HepG2 (cell line): Measurements from ENCODE around the gene ARL17B. TPM values are rescaled to one million over a fixed set of nuclear protein-coding genes. Genes with fewer than 3 reads are reported as not detected.
"Not testable (repeated sequence)": the region's sequence is repeated elsewhere in the genome, so short reads cannot be mapped to it uniquely, and the experiment has no call there.

ENCODE experiments used
- ATAC-seq: fragments of 200-7000 bp; cut with Tn5 transposase; 3 replicates; pipeline ENCODE4 v1.9.1; 2020; ENCODE audit warnings: mild to moderate bottlenecking, moderate library complexity
- BruUV-seq: library from RNA; stranded (reverse); fragments of 400-500 nt; replicated peaks from 2 replicates; lab custom pipeline; 2021; lab: Mats Ljungman, UMichigan
- CTCF ChIA-PET: fragments of 300-600 bp; formaldehyde crosslinking; extraction: SDS; loops from one replicate; lab custom pipeline; 2021; ENCODE audit warnings: low total read pairs, inconsistent platforms, low intra/inter-chr PET ratio; lab: Yijun Ruan, JAX
- POLR2A ChIA-PET: fragments of 350-600 bp; sonication (Branson Sonifier 250); formaldehyde crosslinking; loops from one replicate; lab custom pipeline; 2020; ENCODE audit warnings: antibody characterized with exemption, inconsistent platforms; lab: Yijun Ruan, JAX
- DNase-seq: peaks from one replicate; pipeline ENCODE4 v3.0.0-alpha.2; 2015; ENCODE audit warnings: low spot score
- FAIRE-seq: peaks from 3 replicates; lab custom pipeline; 2011; peaks lifted over from hg19 to GRCh38; lab: Jason Lieb, UNC
- H2AFZ ChIP-seq: one replicate; pipeline ENCODE4 v1.6.1; 2011; ENCODE audit warnings: low read length, inconsistent platforms
- H3K27ac ChIP-seq: fragments of 300-600 bp; 3 replicates; pipeline ENCODE4 v1.8.0; 2011; ENCODE audit warnings: mixed run types, mild to moderate bottlenecking, mixed read lengths, low read length, inconsistent platforms; ENCODE audit not compliant: insufficient read depth; ENCODE audit errors: extremely low read length
- H3K27me3 ChIP-seq, 2 experiments: fragments of 200-600 bp in 1 of 2; 2 replicates in 1 of 2; 3 replicates in 1 of 2; pipeline versions ENCODE4 v1.6.0 to v1.8.0; 2011; ENCODE audit warnings: low read length in 2 of 2, mild to moderate bottlenecking in 2 of 2, moderate library complexity in 2 of 2, inconsistent platforms in 1 of 2; ENCODE audit not compliant: insufficient read depth in 2 of 2, control insufficient read depth in 1 of 2
- H3K36me3 ChIP-seq, 2 experiments: fragments of 200-600 bp in 1 of 2; replicated peaks in 1 of 2; 2 replicates in 1 of 2; 3 replicates in 1 of 2; pipeline versions ENCODE4 v1.5.1 to v1.8.0; 2011; ENCODE audit warnings: low read length in 2 of 2, inconsistent platforms in 1 of 2; ENCODE audit not compliant: insufficient read depth in 2 of 2, control insufficient read depth in 1 of 2
- H3K4me1 ChIP-seq: 2 replicates; pipeline ENCODE4 v1.5.1; 2012; ENCODE audit warnings: low read length, inconsistent platforms; ENCODE audit not compliant: insufficient read depth
- H3K4me2 ChIP-seq: 2 replicates; pipeline ENCODE4 v1.6.0; 2011; ENCODE audit warnings: low read depth, low read length, inconsistent platforms
- H3K4me3 ChIP-seq, 3 experiments: fragments of 200-600 bp in 1 of 3; sonication (generic), shearing (Covaris generic) in 1 of 3; replicated peaks in 1 of 3; 2 replicates each; pipeline ENCODE4 v1.5.1; 2011 to 2016; ENCODE audit warnings: low read length in 3 of 3, inconsistent platforms in 2 of 3, low read depth in 2 of 3, mild to moderate bottlenecking in 2 of 3, control low read depth in 1 of 3, mixed read lengths in 1 of 3; ENCODE audit not compliant: insufficient read depth in 1 of 3
- H3K79me2 ChIP-seq: one replicate; pipeline ENCODE4 v1.6.1; 2011; ENCODE audit warnings: low read length, inconsistent platforms; ENCODE audit not compliant: insufficient read depth
- H3K9ac ChIP-seq: 2 replicates; pipeline ENCODE4 v1.6.0; 2011; ENCODE audit warnings: mild to moderate bottlenecking, low read depth, low read length, inconsistent platforms; ENCODE audit not compliant: insufficient read depth
- H3K9me3 ChIP-seq: 2 replicates; pipeline ENCODE4 v1.5.1; 2012; ENCODE audit warnings: mild to moderate bottlenecking, low read length
- H4K20me1 ChIP-seq: 2 replicates; pipeline ENCODE4 v1.6.0; 2011; ENCODE audit warnings: inconsistent platforms, mild to moderate bottlenecking, low read length, moderate library complexity; ENCODE audit not compliant: insufficient read depth
- WGBS: methylation state at CpG from one replicate; pipeline ENCODE4 v1.1.6; 2017; ENCODE audit warnings: low lambda C conversion rate; 5-methylcytosine and 5-hydroxymethylcytosine counted together
- in situ Hi-C: cut with HindIII; loops from 2 replicates; pipeline ENCODE4 v1.10.0; 2017; ENCODE audit warnings: low pct_unique_long_range_greater_than_20kb; ENCODE audit not compliant: extremely low pct_ligation_motif_present
- intact Hi-C: fragments of 100-400 bp; cut with micrococcal nuclease; formaldehyde crosslinking; loops from one replicate; pipeline ENCODE4 v1.10.0; 2022; ENCODE audit not compliant: unreplicated experiment
- polyA plus RNA-seq, 8 experiments: library from polyadenylated mRNA; depleted of rRNA in 3 of 8; stranded (reverse) in 7 of 8; unstranded in 1 of 8; fragments of >200 nt; fragmentation: Illumina TruSeq in 4 of 8; extraction: Trizol in 4 of 8; gene quantifications; 2 replicates each; pipeline versions ENCODE4 v1.2.1 to v1.2.3, GENCODE V29; 2011 to 2016; ENCODE audit warnings: low read depth in 4 of 8, missing spikeins in 1 of 8, mixed read lengths in 1 of 8; ENCODE audit not compliant: insufficient read depth in 1 of 8
- total RNA-seq, 5 experiments: library from RNA; depleted of rRNA; stranded (reverse); fragments of >200 nt; fragmentation: Illumina TruSeq; extraction: Trizol; gene quantifications; 2 replicates each; pipeline ENCODE4 v1.2.3, GENCODE V29; 2016; ENCODE audit warnings: low read depth in 1 of 5

Gene ARL17B
- total and polyA plus RNA-seq, 2 of the 13 experiments (the other 11 are each of a cell fraction or from before 2014, with no cell fraction given), result 14.2 to 25.8 TPM

DNA sequence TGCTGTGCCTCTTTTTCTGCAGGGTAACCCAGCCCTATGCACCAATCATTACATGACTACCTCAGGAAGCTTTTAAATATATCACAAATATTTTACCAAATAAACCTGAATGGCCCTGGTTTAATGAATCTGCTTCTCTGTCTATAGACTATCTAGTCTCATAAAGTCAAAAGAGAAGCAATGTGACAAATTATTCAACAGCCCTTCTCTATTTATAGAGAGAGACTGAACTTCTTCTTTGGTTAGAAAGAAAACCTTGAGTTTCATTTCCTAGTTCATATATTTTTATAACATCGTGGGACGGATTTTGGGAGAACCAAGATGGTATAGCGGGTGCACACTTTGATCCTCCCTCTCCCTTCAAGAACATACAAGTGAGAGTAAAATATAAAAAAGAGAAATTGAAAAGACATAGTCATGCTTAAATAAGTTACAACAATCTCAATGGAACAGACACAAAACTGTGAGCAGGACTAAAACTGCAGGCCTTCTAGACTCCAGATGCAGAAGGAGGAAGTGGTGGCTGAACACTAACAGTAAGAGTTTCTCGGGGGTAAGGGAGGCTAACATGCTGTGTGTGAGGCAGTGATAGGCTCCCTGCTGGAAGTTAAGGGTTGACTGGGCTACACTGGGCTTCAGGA lies 70.5 kb downstream of the ARL17B start:
- H3K9ac ChIP-seq, H3K27me3 ChIP-seq, H3K4me3 ChIP-seq, H3K36me3 ChIP-seq, H4K20me1 ChIP-seq, FAIRE-seq, DNase-seq, H3K4me2 ChIP-seq, H3K27ac ChIP-seq, CTCF ChIA-PET, POLR2A ChIA-PET, H3K9me3 ChIP-seq, H3K79me2 ChIP-seq, H2AFZ ChIP-seq, in situ Hi-C loops, intact Hi-C loops, BruUV-seq: not testable (repeated sequence)
- WGBS, result 82% methylated on average over 4 of the region's 4 CpGs
- ATAC-seq, result 0 out of 3 replicates have a peak, but pooled peaks have one; percentile 29
- peaks cover 14% of the 10 kb centered on the region for H3K4me1 ChIP-seq

DNA sequence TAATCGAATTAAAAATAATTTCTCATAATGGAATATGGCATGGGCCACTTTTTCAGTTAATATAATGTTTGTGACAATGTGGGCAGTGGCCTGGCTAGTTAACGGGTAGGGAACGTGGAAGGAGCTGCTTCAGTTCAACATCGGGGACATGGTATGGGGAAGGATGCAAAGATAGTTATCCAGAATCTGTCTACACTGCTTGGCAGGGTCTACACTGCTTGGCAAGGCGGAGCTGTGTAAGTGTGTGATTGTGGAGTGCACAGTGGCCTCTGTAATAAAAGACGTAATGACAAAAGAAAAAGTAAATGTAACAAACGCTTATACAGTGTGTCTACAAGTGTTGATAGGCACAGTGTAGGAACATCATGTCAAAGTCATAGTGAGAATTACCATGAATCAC lies 74.0 kb downstream of the ARL17B start:
- ATAC-seq, H3K4me2 ChIP-seq, H2AFZ ChIP-seq, H3K79me2 ChIP-seq, POLR2A ChIA-PET, H3K4me3 ChIP-seq, H3K9me3 ChIP-seq, in situ Hi-C loops, H4K20me1 ChIP-seq, H3K27me3 ChIP-seq, BruUV-seq, FAIRE-seq, H3K27ac ChIP-seq, H3K36me3 ChIP-seq, H3K9ac ChIP-seq, DNase-seq: not testable (repeated sequence)
- intact Hi-C loops, result loop anchor here (5.0 kb wide), 1 partner anchor 285 kb away; no protein-coding TSS in a partner anchor
- 78% methylated on average over 7 of the region's 7 CpGs for WGBS
- CTCF ChIA-PET, result interaction anchor here (1.3 kb wide), 1 partner anchor 19 kb away, joined by 3 read pairs; no protein-coding TSS in a partner anchor
- H3K4me1 ChIP-seq, result peaks cover 14% of the 10 kb centered on the region
